Muscle of leg (tissue), 11 donors: ENCODE results near the gene POU2AF2. TPM values are rescaled to one million over a fixed set of nuclear protein-coding genes. Genes with fewer than 3 reads are reported as not detected.
"Not testable (repeated sequence)": the region's sequence is repeated elsewhere in the genome, so short reads cannot be mapped to it uniquely, and the experiment has no call there.

Source experiments
- DNase-seq: peaks from one replicate; pipeline ENCODE4 v3.0.0; 2013
- H3K27ac ChIP-seq: one replicate; pipeline ENCODE4 v1.5.1; 2013; ENCODE audit warnings: mild to moderate bottlenecking, low read length, control low read depth
- H3K27me3 ChIP-seq: one replicate; pipeline ENCODE4 v1.6.1; 2013; ENCODE audit warnings: low read length; ENCODE audit not compliant: control insufficient read depth, insufficient read depth
- H3K36me3 ChIP-seq: one replicate; pipeline ENCODE4 v1.6.1; 2013; ENCODE audit warnings: low read length; ENCODE audit not compliant: control insufficient read depth, insufficient read depth
- H3K4me1 ChIP-seq: one replicate; pipeline ENCODE4 v1.6.1; 2013; ENCODE audit warnings: low read length; ENCODE audit not compliant: control insufficient read depth, insufficient read depth
- H3K4me3 ChIP-seq: one replicate; pipeline ENCODE4 v1.5.1; 2013; ENCODE audit warnings: low read length, control low read depth
- H3K9me3 ChIP-seq: replicated peaks from 2 replicates; pipeline ENCODE4 v1.6.1; 2013; ENCODE audit warnings: low read depth, low read length; ENCODE audit not compliant: control insufficient read depth
- WGBS: methylation state at CpG from one replicate; pipeline ENCODE4 v1.1.5; 2013; ENCODE audit warnings: missing lambda C conversion rate; ENCODE audit not compliant: insufficient coverage; 5-methylcytosine and 5-hydroxymethylcytosine counted together
- polyA plus RNA-seq, 8 donors: library from polyadenylated mRNA; unstranded; fragments of 120-200 nt; gene quantifications; one replicate each; pipeline versions ENCODE4 v1.2.1 to v1.2.3, GENCODE V29; 2013; ENCODE audit warnings: inconsistent platforms in 1 of 8, low replicate concordance in 1 of 8; ENCODE audit not compliant: insufficient read length in 8 of 8, insufficient read depth in 1 of 8
- total RNA-seq: library from RNA; stranded (reverse); fragments of 120-200 nt; gene quantifications from one replicate; pipeline ENCODE4 v1.2.4, GENCODE V29; 2013

Gene POU2AF2
- total and polyA plus RNA-seq, 9 donors = 0.21 TPM; not detected in 8

GRCh38 chr11:111310088-111310487 is 64.6 kb downstream of the POU2AF2 start:
- Histone ChIP-seq H3K36me3 (no peaks in the 10 kb centered on the region), H3K9me3 (no peaks in the 10 kb centered on the region), H3K4me1 (peaks cover 8% of the 10 kb centered on the region), H3K4me3 (no peak overlapping the region), H3K27ac (no peak overlapping the region), H3K27me3 (no peaks in the 10 kb centered on the region)
- no peak for DNase-seq
- 96% methylated on average over 3 of the region's 3 CpGs for WGBS

GRCh38 chr11:111310723-111311122 is 65.2 kb downstream of the POU2AF2 start:
- no peaks in the 10 kb centered on the region for H3K27me3 ChIP-seq
- no peak overlapping the region for H3K4me3 ChIP-seq
- no peak for DNase-seq
- peaks cover 8% of the 10 kb centered on the region for H3K4me1 ChIP-seq
- WGBS = 84% methylated on average over 4 of the region's 6 CpGs
- H3K27ac ChIP-seq = no peak overlapping the region
- no peaks in the 10 kb centered on the region for H3K9me3 ChIP-seq
- H3K36me3 ChIP-seq = no peaks in the 10 kb centered on the region

- Histone ChIP-seq H3K4me1 (peaks cover 8% of the 10 kb centered on the region), H3K27ac (no peak overlapping the region), H3K36me3 (no peaks in the 10 kb centered on the region), H3K27me3 (no peaks in the 10 kb centered on the region), H3K9me3 (no peaks in the 10 kb centered on the region), H3K4me3 (no peak overlapping the region)
- no CpG with 5 or more reads among the region's 1 CpG for WGBS
- DNase-seq = no peak
Measured at GRCh38 chr11:111312076-111312475, 66.6 kb downstream of the POU2AF2 start.

- DNase-seq = no peak
- Histone ChIP-seq H3K27me3 (no peaks in the 10 kb centered on the region), H3K9me3 (no peaks in the 10 kb centered on the region), H3K36me3 (no peaks in the 10 kb centered on the region), H3K4me3 (no peak overlapping the region), H3K4me1 (peaks cover 10% of the 10 kb centered on the region), H3K27ac (no peak overlapping the region)
- 60% methylated on average over 5 of the region's 6 CpGs for WGBS
Measured at GRCh38 chr11:111319296-111319695, 73.8 kb downstream of the POU2AF2 start.

- 93% methylated on average over 2 of the region's 6 CpGs for WGBS
- not testable (repeated sequence) for DNase-seq, H3K4me3 ChIP-seq, H3K9me3 ChIP-seq, H3K27ac ChIP-seq, H3K27me3 ChIP-seq, H3K36me3 ChIP-seq
- H3K4me1 ChIP-seq = peaks cover 12% of the 10 kb centered on the region
Measured at GRCh38 chr11:111320199-111320598, 74.7 kb downstream of the POU2AF2 start.

- Histone ChIP-seq H3K27me3 (no peaks in the 10 kb centered on the region), H3K4me1 (peaks cover 12% of the 10 kb centered on the region), H3K9me3 (no peaks in the 10 kb centered on the region), H3K36me3 (no peaks in the 10 kb centered on the region), H3K4me3 (no peak overlapping the region), H3K27ac (no peak overlapping the region)
- WGBS = 95% methylated on average over 3 of the region's 5 CpGs
- no peak for DNase-seq
Measured at GRCh38 chr11:111320728-111321568, 75.4 kb downstream of the POU2AF2 start.

GRCh38 chr11:111322534-111322933 is 77.0 kb downstream of the POU2AF2 start:
- Histone ChIP-seq H3K27ac (no peak overlapping the region), H3K4me1 (peaks cover 12% of the 10 kb centered on the region), H3K27me3 (no peaks in the 10 kb centered on the region), H3K9me3 (no peaks in the 10 kb centered on the region), H3K36me3 (no peaks in the 10 kb centered on the region), H3K4me3 (no peak overlapping the region)
- DNase-seq = no peak
- WGBS = no CpG with 5 or more reads among the region's 2 CpGs

- Histone ChIP-seq H3K36me3 (no peaks in the 10 kb centered on the region), H3K9me3 (no peaks in the 10 kb centered on the region), H3K27ac (peak overlapping the region; percentile 17), H3K4me1 (peaks cover 18% of the 10 kb centered on the region), H3K4me3 (no peak overlapping the region), H3K27me3 (no peaks in the 10 kb centered on the region)
- WGBS = 10% methylated on average over 4 of the region's 5 CpGs
- DNase-seq = peak; percentile 77
Measured at GRCh38 chr11:111324277-111324720, 78.8 kb downstream of the POU2AF2 start.

- no peaks in the 10 kb centered on the region for H3K36me3 ChIP-seq
- WGBS = no CpG with 5 or more reads among the region's 5 CpGs
- H3K4me1 ChIP-seq = peaks cover 16% of the 10 kb centered on the region
- H3K9me3 ChIP-seq = no peaks in the 10 kb centered on the region
- DNase-seq = no peak
- no peak overlapping the region for H3K27ac ChIP-seq
- no peak overlapping the region for H3K4me3 ChIP-seq
- H3K27me3 ChIP-seq = no peaks in the 10 kb centered on the region
Measured at GRCh38 chr11:111325259-111325658, 79.7 kb downstream of the POU2AF2 start.

GRCh38 chr11:111326824-111327223 is 81.3 kb downstream of the POU2AF2 start:
- no peak for DNase-seq
- Histone ChIP-seq H3K36me3 (no peaks in the 10 kb centered on the region), H3K9me3 (no peaks in the 10 kb centered on the region), H3K4me3 (no peak overlapping the region), H3K4me1 (peaks cover 13% of the 10 kb centered on the region), H3K27me3 (no peaks in the 10 kb centered on the region), H3K27ac (no peak overlapping the region)
- WGBS = 100% methylated on average over 1 of the region's 4 CpGs
